Measurements from ENCODE around the gene RAD51B. TPM values are rescaled to one million over a fixed set of nuclear protein-coding genes. Genes with fewer than 3 reads are reported as not detected.

RAD51B gene
- total and polyA plus RNA-seq, 5 donors, result 0.88 to 5.3 (median 3.3) TPM

- H3K4me1 ChIP-seq (ENCODE audit: control insufficient read depth, insufficient read depth, low read length), result no peaks in the 10 kb centered on the region
- intact Hi-C loops (cut with DNase I), result no loop called here
- DNase-seq (no peak), ATAC-seq (no peak)
- no peak overlapping the region for H3K27ac ChIP-seq (ENCODE audit: low read length)
- no peaks in the 10 kb centered on the region for H3K27me3 ChIP-seq (ENCODE audit: control insufficient read depth, insufficient read depth)
- H3K4me3 ChIP-seq (ENCODE audit: low read length), result no peak overlapping the region
- WGBS, result 82% methylated on average over 2 of the region's 2 CpGs
- no peaks in the 10 kb centered on the region for H3K9me3 ChIP-seq (ENCODE audit: control insufficient read depth, low read length)
Observed at GRCh38 chr14:68331426-68331825, 511.8 kb downstream of the RAD51B start.

DNA sequence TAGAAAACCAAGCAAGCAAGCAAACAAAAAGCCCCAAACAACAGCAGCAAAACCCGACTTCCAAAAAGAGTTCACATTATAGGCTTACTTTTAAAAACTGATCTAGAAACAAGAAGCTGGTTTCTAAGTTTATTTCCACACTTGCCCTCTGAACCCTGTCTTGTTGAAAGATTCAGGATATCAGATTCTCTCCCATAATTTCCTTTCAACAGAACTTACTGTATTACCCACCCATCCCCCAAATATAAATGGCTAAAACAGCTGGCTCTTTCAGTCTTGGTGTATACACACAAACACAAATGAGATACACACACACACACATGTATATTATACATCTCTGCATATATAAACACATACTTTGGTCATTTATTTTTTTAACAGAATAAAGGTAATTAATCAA is 512.4 kb downstream of the RAD51B start:
- H3K27me3 ChIP-seq (ENCODE audit: control insufficient read depth, insufficient read depth), result no peaks in the 10 kb centered on the region
- DNase-seq, result no peak
- intact Hi-C loops (cut with DNase I), result no loop called here
- H3K4me3 ChIP-seq (ENCODE audit: low read length), result no peak overlapping the region
- H3K27ac ChIP-seq (ENCODE audit: low read length), result no peak overlapping the region
- WGBS, result 78% methylated on average over 1 of the region's 1 CpG
- no peak for ATAC-seq
- no peaks in the 10 kb centered on the region for H3K9me3 ChIP-seq (ENCODE audit: control insufficient read depth, low read length)
- no peaks in the 10 kb centered on the region for H3K4me1 ChIP-seq (ENCODE audit: control insufficient read depth, insufficient read depth, low read length)

DNA sequence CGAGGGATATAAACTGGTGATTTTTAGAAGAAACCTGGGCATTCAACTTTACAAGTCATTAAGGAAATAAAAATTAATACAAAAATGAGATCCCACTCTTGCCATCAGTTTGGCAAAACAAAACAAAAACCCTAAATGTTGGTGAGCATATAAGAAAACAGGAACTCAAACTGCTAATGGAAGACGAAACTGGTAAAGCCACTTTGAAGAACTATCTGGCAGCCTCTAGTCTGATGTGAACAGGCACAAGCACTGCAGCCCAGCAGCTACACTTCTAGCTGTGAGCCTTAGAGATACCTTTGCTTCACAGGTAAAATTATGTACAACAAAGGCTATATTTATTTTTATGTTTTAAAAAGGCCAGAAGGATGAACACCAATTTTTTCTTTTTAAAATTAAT is 513.7 kb downstream of the RAD51B start:
- Histone ChIP-seq H3K27me3 (ENCODE audit: control insufficient read depth, insufficient read depth) (no peaks in the 10 kb centered on the region), H3K4me3 (ENCODE audit: low read length) (no peak overlapping the region), H3K27ac (ENCODE audit: low read length) (no peak overlapping the region), H3K4me1 (ENCODE audit: control insufficient read depth, insufficient read depth, low read length) (no peaks in the 10 kb centered on the region), H3K9me3 (ENCODE audit: control insufficient read depth, low read length) (no peaks in the 10 kb centered on the region)
- DNase-seq, result no peak
- WGBS, result 84% methylated on average over 2 of the region's 2 CpGs
- intact Hi-C loops (cut with DNase I), result no loop called here
- ATAC-seq, result no peak

GRCh38 chr14:68335312-68335711 is 515.7 kb downstream of the RAD51B start:
- Histone ChIP-seq H3K4me1 (ENCODE audit: control insufficient read depth, insufficient read depth, low read length) (no peaks in the 10 kb centered on the region), H3K27me3 (ENCODE audit: control insufficient read depth, insufficient read depth) (no peaks in the 10 kb centered on the region), H3K4me3 (ENCODE audit: low read length) (no peak overlapping the region), H3K9me3 (ENCODE audit: control insufficient read depth, low read length) (no peaks in the 10 kb centered on the region), H3K27ac (ENCODE audit: low read length) (no peak overlapping the region)
- no peak for DNase-seq
- intact Hi-C loops (cut with DNase I), result no loop called here
- ATAC-seq, result no peak

- WGBS, result 100% methylated on average over 1 of the region's 1 CpG
- ATAC-seq (no peak), DNase-seq (no peak)
- no peaks in the 10 kb centered on the region for H3K4me1 ChIP-seq (ENCODE audit: control insufficient read depth, insufficient read depth, low read length)
- H3K9me3 ChIP-seq (ENCODE audit: control insufficient read depth, low read length), result no peaks in the 10 kb centered on the region
- no peak overlapping the region for H3K4me3 ChIP-seq (ENCODE audit: low read length)
- no peak overlapping the region for H3K27ac ChIP-seq (ENCODE audit: low read length)
- H3K27me3 ChIP-seq (ENCODE audit: control insufficient read depth, insufficient read depth), result no peaks in the 10 kb centered on the region
- intact Hi-C loops (cut with DNase I), result no loop called here
Observed at GRCh38 chr14:68336165-68336564, 516.6 kb downstream of the RAD51B start.

DNA sequence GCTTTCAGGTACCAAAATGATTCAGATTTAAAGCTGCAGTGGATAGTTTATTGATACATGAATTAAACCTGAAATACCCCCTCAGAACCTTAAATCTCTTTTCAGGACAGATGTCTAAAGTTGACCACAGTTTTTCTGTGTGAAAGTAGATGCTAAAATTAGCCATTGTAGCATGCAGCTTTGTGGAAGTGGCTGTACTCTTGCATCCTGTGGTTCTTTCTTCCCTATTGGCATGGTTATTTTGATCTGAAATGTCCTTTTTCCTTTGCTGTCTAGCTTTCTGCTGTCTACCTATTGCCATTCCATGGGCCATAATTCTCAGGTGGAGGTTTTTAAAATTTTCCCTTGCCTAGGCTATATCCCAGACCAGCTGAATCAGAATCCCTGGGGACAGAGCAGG is 517.7 kb downstream of the RAD51B start:
- DNase-seq, result no peak

DNA sequence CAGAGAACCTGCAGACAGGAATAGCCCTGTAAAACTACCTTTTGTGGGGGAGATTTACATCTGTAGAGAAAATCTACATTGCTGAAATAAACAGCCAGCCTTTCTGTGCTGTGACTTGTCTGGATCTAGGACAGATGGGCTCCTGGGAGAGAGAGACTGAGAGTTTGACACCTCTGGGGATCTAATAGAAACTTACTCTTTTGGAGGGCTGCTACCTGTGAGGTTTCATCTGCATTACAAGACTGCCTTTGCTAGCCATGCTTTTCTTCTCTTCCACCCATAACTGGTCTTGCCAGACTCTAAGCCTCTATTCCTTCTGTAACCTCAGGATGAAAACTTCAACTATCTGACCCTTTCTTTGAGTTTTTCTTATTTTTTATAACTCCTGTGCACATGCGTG is 520.7 kb downstream of the RAD51B start:
- ATAC-seq (no peak), DNase-seq (no peak)
- no peak overlapping the region for H3K4me3 ChIP-seq (ENCODE audit: low read length)
- no peaks in the 10 kb centered on the region for H3K9me3 ChIP-seq (ENCODE audit: control insufficient read depth, low read length)
- intact Hi-C loops (cut with DNase I), result no loop called here
- no peak overlapping the region for H3K27ac ChIP-seq (ENCODE audit: low read length)
- no peaks in the 10 kb centered on the region for H3K27me3 ChIP-seq (ENCODE audit: control insufficient read depth, insufficient read depth)
- peaks cover 2% of the 10 kb centered on the region for H3K4me1 ChIP-seq (ENCODE audit: control insufficient read depth, insufficient read depth, low read length)
- WGBS, result 100% methylated on average over 1 of the region's 1 CpG

More for the DNA sequence above, 517.7 kb downstream of the RAD51B start:
- ATAC-seq, result no peak
- Histone ChIP-seq H3K27me3 (ENCODE audit: control insufficient read depth, insufficient read depth) (no peaks in the 10 kb centered on the region), H3K9me3 (ENCODE audit: control insufficient read depth, low read length) (no peaks in the 10 kb centered on the region), H3K27ac (ENCODE audit: low read length) (no peak overlapping the region), H3K4me1 (ENCODE audit: control insufficient read depth, insufficient read depth, low read length) (peaks cover under 1% of the 10 kb centered on the region), H3K4me3 (ENCODE audit: low read length) (no peak overlapping the region)
- intact Hi-C loops (cut with DNase I), result no loop called here

DNA sequence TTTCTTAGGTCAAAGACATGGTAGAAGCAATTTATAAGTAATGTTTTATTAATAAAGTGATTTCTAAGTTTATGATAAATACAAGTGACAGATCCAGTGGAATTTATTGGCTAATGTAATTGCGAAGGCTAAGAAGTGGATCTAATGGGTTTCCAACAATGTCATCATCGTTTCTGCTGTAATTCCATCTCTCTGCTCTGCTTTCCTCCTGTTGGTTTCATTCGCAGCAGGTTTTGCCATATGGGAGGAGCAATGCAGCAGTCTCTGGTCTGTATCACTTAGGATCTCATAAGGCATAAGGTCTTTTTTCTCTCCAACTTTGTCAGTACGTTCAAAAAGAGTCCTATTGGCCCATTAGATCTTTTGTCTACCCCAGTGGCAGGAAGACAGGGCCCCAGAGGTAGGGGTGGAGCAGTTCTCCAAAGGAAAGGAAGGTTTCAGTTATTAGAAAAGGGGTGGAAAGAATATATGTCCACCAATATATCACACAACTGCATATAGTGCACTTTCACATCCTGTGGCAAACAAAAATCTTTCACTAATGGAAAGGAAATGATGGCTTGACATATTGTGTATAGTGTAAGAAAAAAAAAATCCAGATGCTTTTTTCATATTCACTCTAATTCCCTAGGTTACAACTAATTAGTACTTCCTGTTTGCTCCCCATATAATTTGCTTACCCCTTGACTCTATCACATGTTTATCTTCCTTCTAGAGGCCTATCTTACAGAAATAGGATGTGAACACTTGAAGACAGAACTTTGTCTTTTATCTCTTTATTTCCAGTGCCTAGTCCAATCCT is 522.0 kb downstream of the RAD51B start:
- H3K4me3 ChIP-seq (ENCODE audit: low read length), result no peak overlapping the region
- H3K4me1 ChIP-seq (ENCODE audit: control insufficient read depth, insufficient read depth, low read length), result peaks cover 2% of the 10 kb centered on the region
- H3K27ac ChIP-seq (ENCODE audit: low read length), result no peak overlapping the region

GRCh38 chr14:68342216-68342763 is 522.7 kb downstream of the RAD51B start:
- ATAC-seq, result no peak
- Histone ChIP-seq H3K27ac (ENCODE audit: low read length) (no peak overlapping the region), H3K4me3 (ENCODE audit: low read length) (no peak overlapping the region), H3K27me3 (ENCODE audit: control insufficient read depth, insufficient read depth) (no peaks in the 10 kb centered on the region), H3K4me1 (ENCODE audit: control insufficient read depth, insufficient read depth, low read length) (peaks cover 2% of the 10 kb centered on the region), H3K9me3 (ENCODE audit: control insufficient read depth, low read length) (no peaks in the 10 kb centered on the region)
- DNase-seq, result no peak
- 59% methylated on average over 3 of the region's 3 CpGs for WGBS
- intact Hi-C loops (cut with DNase I), result no loop called here

More for the DNA sequence above, 522.0 kb downstream of the RAD51B start:
- 78% methylated on average over 4 of the region's 4 CpGs for WGBS
- Histone ChIP-seq H3K9me3 (ENCODE audit: control insufficient read depth, low read length) (no peaks in the 10 kb centered on the region), H3K27me3 (ENCODE audit: control insufficient read depth, insufficient read depth) (no peaks in the 10 kb centered on the region)
- no peak for DNase-seq
- no peak for ATAC-seq
- intact Hi-C loops (cut with DNase I), result no loop called here

DNA sequence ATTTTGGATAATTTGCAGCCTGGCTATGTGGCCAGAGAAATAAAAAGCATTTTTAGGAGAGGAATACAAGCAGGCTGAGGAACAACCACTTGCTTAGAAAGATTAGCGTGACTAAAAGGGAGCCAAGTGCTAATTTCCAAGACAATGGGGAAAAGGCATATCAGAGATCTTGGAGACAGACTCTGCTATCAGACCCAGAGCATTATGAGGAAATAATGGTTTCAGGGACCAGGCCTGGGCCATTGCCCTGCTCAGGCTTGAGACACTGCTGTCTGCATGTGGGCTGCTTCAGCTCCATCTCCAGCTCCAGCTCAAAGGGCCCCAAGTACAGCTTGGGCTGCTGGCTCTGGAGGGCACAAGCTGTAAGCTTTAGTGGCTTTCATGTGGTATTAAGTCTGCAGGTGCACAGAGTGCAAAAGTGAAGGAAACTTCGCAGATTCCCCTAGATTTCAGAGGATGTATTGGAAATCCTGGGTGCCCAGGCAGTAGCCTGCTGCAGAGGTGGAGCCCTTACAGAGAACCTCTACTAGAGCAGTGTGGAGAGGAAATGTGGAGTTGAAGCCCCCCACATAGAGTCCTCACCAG is 524.0 kb downstream of the RAD51B start:
- ATAC-seq, result peak in 1 of 2 donors; percentile 29
- Histone ChIP-seq H3K27ac (ENCODE audit: low read length) (no peak overlapping the region), H3K9me3 (ENCODE audit: control insufficient read depth, low read length) (no peaks in the 10 kb centered on the region), H3K27me3 (ENCODE audit: control insufficient read depth, insufficient read depth) (no peaks in the 10 kb centered on the region), H3K4me1 (ENCODE audit: control insufficient read depth, insufficient read depth, low read length) (peaks cover 2% of the 10 kb centered on the region), H3K4me3 (ENCODE audit: low read length) (no peak overlapping the region)
- intact Hi-C loops (cut with DNase I), result no loop called here
- WGBS, result 92% methylated on average over 2 of the region's 2 CpGs
- no peak for DNase-seq

DNA sequence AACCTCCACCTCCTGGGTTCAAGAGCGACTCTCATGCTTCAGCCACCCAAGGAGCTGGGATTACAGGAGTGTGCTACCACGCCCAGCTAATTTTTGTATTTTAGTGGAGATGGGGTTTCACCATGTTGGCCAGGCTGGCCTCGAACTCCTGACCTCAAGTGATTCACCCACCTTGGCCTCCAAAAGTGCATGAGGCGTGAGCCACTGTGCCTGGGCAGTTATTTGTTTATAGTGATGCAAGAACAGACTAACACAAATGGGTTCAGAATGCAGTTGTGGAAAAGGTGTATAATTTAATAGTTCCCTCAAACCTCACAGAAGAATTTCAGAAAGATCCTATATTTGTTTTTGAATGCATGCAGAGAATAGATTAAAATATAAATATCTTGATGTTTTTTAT is 526.2 kb downstream of the RAD51B start:
- DNase-seq (no peak), ATAC-seq (no peak)
- intact Hi-C loops (cut with DNase I), result no loop called here
- WGBS, result 98% methylated on average over 4 of the region's 4 CpGs
- Histone ChIP-seq H3K4me3 (ENCODE audit: low read length) (no peak overlapping the region), H3K27ac (ENCODE audit: low read length) (no peak overlapping the region), H3K4me1 (ENCODE audit: control insufficient read depth, insufficient read depth, low read length) (peaks cover 2% of the 10 kb centered on the region), H3K9me3 (ENCODE audit: control insufficient read depth, low read length) (no peaks in the 10 kb centered on the region), H3K27me3 (ENCODE audit: control insufficient read depth, insufficient read depth) (no peaks in the 10 kb centered on the region)

Measured in right cardiac atrium (tissue), 5 donors.